GM13977 (cell line): ENCODE results near the gene GDF11.

Experiments used
- DNase-seq: peaks from one replicate; pipeline ENCODE4 v3.0.0; 2012; ENCODE audit warnings: low spot score
- in situ Hi-C: fragments of 300-500 bp; cut with MboI; formaldehyde crosslinking; loops from one replicate; pipeline ENCODE4 v1.12.0; 2022; ENCODE audit warnings: low sequenced_read_pairs, low pct_unique_long_range_greater_than_20kb, mixed read lengths, inconsistent platforms; ENCODE audit not compliant: unreplicated experiment
- TF ChIP-seq, protein P1 (sequence below): IDR thresholded peaks from 2 replicates; pipeline ENCODE4 v1.5.1; 2012; ENCODE audit warnings: mild to moderate bottlenecking, control low read depth; ENCODE audit not compliant: insufficient read depth; ENCODE audit errors: extremely low read depth, missing control alignments

GDF11 gene

DNA sequence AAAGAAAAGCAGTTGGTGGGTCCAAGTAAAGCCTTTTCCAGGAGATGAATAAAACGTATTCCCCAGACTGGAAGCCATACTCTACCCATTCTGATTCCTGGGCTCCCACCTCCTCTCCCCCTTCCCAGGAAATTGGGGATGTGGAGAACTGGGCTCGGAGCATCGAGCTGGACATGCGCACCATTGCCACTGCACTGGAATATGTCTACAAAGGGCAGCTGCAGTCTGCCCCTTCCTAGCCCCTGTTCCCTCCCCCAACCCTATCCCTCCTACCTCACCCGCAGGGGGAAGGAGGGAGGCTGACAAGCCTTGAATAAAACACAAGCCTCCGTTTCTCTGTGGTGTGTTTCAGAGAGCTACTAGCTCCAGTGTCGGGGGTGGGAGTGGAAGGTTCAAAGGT is 23.6 kb upstream of the GDF11 start:
- no peak for DNase-seq
- TF ChIP-seq, protein P1, sequence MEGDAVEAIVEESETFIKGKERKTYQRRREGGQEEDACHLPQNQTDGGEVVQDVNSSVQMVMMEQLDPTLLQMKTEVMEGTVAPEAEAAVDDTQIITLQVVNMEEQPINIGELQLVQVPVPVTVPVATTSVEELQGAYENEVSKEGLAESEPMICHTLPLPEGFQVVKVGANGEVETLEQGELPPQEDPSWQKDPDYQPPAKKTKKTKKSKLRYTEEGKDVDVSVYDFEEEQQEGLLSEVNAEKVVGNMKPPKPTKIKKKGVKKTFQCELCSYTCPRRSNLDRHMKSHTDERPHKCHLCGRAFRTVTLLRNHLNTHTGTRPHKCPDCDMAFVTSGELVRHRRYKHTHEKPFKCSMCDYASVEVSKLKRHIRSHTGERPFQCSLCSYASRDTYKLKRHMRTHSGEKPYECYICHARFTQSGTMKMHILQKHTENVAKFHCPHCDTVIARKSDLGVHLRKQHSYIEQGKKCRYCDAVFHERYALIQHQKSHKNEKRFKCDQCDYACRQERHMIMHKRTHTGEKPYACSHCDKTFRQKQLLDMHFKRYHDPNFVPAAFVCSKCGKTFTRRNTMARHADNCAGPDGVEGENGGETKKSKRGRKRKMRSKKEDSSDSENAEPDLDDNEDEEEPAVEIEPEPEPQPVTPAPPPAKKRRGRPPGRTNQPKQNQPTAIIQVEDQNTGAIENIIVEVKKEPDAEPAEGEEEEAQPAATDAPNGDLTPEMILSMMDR: no peak
- in situ Hi-C loops: no loop called here

DNA sequence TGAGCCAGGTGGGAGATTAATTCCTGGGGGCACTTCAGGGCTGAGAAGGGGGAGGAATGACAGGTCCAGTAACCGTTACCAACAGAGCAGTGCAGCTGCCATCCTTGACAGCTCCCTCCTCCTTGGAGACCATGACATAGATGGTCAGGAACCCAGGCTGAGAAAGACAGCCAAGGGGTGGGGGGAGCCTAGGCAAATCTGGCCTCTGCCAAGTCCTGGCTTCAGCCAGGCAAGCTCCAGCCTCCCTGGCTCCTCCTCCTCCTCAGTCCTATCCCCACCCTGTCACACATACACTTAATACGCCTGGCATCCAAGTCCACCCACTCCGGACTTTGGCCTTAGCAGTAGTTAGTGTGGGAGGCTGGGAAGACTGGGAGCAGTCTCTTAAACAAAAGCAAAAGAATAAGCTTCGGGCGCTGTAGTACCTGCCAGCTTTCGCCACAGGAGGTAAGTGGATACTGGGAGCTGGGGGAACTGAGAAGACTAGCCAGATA is 22.8 kb upstream of the GDF11 start, which contains the start of gene RDH5:
RDH5 (plus strand) TSS at position 323 of the 494 bp plus-strand sequence. CDS start 792 bp downstream, outside the sequence.
- DNase-seq: no peak
- in situ Hi-C loops: no loop called here
- TF ChIP-seq, protein P1: no peak

DNA sequence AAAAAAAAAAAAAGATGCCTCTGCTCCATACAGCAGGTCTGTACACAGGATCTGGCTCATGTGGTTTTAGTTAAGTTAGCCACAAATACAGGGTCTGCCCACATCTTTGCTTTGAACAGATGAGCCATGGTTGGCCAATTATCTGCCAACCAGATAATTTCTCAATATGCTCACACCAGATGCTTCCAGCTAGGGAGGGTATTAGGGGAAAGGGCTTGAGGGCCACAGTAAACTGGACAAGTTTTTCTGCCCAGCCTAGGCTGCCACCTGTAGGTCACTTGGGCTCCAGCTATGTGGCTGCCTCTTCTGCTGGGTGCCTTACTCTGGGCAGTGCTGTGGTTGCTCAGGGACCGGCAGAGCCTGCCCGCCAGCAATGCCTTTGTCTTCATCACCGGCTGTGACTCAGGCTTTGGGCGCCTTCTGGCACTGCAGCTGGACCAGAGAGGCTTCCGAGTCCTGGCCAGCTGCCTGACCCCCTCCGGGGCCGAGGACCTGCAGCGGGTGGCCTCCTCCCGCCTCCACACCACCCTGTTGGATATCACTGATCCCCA is 22.0 kb upstream of the GDF11 start:
- TF ChIP-seq, protein P1: peak; percentile 57
- no peak for DNase-seq
- in situ Hi-C loops: no loop called here

DNA sequence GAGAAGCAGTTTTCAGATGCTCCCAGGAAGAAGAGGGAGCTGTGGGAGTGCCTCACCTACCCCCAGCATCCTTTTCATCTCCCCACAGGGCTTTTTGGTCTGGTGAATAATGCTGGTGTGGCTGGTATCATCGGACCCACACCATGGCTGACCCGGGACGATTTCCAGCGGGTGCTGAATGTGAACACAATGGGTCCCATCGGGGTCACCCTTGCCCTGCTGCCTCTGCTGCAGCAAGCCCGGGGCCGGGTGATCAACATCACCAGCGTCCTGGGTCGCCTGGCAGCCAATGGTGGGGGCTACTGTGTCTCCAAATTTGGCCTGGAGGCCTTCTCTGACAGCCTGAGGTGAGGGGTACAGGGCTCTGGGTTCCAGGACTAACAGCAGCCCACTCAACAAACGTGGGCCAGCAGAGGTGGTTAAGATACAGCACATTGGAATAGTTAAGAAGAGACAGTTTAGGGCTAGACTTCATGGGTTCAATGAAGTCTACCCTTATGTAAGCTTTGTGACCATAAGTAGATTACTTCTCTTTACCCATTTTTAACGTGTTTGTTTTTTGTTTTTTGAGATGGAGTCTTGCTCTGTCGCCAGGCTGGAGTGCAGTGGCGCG is 21.2 kb upstream of the GDF11 start:
- TF ChIP-seq, protein P1: no peak
- in situ Hi-C loops: no loop called here
- DNase-seq: no peak

DNA sequence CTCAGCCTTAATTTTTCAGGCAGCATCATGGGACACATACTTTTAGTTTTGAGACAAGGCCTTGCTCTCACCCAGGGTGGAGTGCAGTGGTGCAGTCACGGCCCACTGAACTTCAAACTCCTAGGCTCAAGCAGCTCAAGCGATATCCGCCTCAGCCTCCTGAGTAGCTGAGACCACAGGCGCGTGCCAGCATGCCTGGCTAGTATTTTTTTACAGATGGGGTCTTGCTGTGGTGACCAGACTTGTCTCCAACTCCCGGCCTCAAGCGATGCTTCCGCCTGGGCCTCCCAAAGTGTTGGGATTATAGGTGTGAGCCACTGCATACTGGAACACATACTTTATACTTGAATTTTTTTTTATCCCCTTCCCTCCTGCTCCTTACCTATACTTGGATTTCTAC is 20.0 kb upstream of the GDF11 start:
- no peak for DNase-seq
- in situ Hi-C loops: no loop called here
- TF ChIP-seq, protein P1: no peak

DNA sequence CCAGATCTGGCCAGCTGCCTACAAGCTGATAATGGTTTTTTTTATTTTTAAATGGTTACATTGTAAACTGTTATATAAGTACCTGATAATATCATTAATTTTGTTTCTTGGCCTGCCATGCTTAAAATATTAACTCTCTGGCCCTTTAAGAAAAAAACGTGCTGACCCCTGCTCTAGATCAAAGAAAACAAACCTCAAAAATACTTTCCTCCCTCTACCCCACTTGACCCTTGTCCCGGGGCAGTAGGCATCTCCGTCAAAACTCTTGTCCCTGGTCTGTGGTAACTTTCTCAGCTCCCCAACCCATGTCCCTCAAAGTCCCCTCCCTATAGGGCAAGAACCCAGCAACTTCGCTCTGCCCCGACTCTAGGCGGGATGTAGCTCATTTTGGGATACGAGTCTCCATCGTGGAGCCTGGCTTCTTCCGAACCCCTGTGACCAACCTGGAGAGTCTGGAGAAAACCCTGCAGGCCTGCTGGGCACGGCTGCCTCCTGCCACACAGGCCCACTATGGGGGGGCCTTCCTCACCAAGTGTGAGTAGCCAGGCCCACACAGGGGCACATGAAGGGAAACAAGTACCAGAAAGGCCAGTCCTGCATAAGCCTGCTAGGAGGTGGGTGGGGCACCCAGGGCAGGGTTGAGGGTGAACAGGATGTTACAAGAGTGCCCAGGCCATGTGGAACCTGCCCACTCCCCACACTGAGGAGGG is 19.3 kb upstream of the GDF11 start:
- in situ Hi-C loops: no loop called here
- DNase-seq: no peak
- TF ChIP-seq, protein P1: no peak
